ENCODE measurements around the gene C2. TPM values are rescaled to one million over a fixed set of nuclear protein-coding genes. Genes with fewer than 3 reads are reported as not detected.
"Not testable (repeated sequence)": the region's sequence is repeated elsewhere in the genome, so short reads cannot be mapped to it uniquely, and the experiment has no call there.

Gene C2
- polyA plus RNA-seq, 1 of the 3 experiments (the other 2 are of a cell fraction) = 0.43 TPM

DNA sequence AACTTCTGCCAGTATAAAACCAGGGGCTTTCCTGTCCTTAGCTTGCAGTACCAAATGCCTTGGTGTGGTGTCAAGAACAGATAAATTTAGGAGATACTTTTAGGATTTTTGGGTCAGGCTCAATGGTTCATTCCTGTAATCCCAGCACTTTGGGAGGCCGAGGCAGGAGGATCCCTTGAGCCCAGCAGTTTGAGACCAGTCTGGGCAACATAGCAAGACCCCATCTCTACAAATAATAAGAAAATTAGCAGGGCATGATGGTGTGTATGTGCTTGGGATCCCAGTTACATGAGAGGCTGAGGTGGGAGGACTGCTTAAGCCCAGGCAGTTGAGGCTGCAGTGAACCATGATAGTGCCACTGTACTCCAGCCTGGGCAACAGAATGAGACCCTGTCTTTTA is 22.5 kb upstream of the C2 start:
- no peaks in the 10 kb centered on the region for H3K9me3 ChIP-seq
- no peak overlapping the region for H3K4me3 ChIP-seq (ENCODE audit: low read depth in 2 of 2, low read length in 1 of 2)
- peaks cover 17% of the 10 kb centered on the region for H3F3A ChIP-seq (replicated peaks; ENCODE audit: insufficient read depth)
- H3K4me2 ChIP-seq = no peak overlapping the region
- peaks cover under 1 to 18% of the 10 kb centered on the region in 2 experiments; a peak in 1 of 4 replicates for H3K4me1 ChIP-seq (ENCODE audit: control insufficient read depth in 1 of 2, insufficient read depth in 2 of 2, low read depth in 1 of 2, low read length in 1 of 2)
- H3K9ac ChIP-seq = no peak overlapping the region
- DNase-seq = no peak
- 91% methylated on average over 1 of the region's 1 CpG for WGBS (ENCODE audit: low lambda C conversion rate)
- H3K27ac ChIP-seq (ENCODE audit: low read depth in 2 of 2, low read length in 1 of 2) = no peak overlapping the region
- ChIA-PET CTCF (interaction anchor here (3.1 kb wide), 1 partner anchor 48 kb away, joined by 9 read pairs; no protein-coding TSS in a partner anchor), POLR2A (no interaction called here)
- no peaks in the 10 kb centered on the region for H4K20me1 ChIP-seq (ENCODE audit: insufficient read depth)
- TF ChIP-seq USF1 (IDR thresholded peaks at IDR 0.05; ENCODE audit: borderline replicate concordance, low read depth) (no peak), GATA2 (CRISPR knock-in tag; IDR thresholded peaks at IDR 0.05) (no peak), ELF1 (IDR thresholded peaks at IDR 0.05) (no peak), NRF1 (IDR thresholded peaks at IDR 0.05; ENCODE audit: low read depth, low read length) (no peak)
- no peaks in the 10 kb centered on the region for H3K9me2 ChIP-seq
- H3K79me2 ChIP-seq (ENCODE audit: insufficient read depth) = peaks cover 3% of the 10 kb centered on the region; the same call in 1 of the 2 replicates
- H2AFZ ChIP-seq (ENCODE audit: low read depth) = no peak overlapping the region
- no peaks in the 10 kb centered on the region for H3K36me3 ChIP-seq (replicated peaks in 1 of 2; ENCODE audit: control insufficient read depth in 1 of 2, insufficient read depth in 2 of 2, low read length in 1 of 2)
- H3K27me3 ChIP-seq (ENCODE audit: insufficient read depth) = no peaks in the 10 kb centered on the region

- POLR2A ChIA-PET = no interaction called here
Measured at GRCh38 chr6:31906122-31906521, 21.4 kb upstream of the C2 start.

GRCh38 chr6:31906727-31907126 is 20.8 kb upstream of the C2 start:
- not testable (repeated sequence) for DNase-seq; H4K20me1 ChIP-seq (ENCODE audit: insufficient read depth); H3K27me3 ChIP-seq (ENCODE audit: insufficient read depth); H3K9me3 ChIP-seq; H2AFZ ChIP-seq (ENCODE audit: low read depth); H3K9me2 ChIP-seq; H3K27ac ChIP-seq (ENCODE audit: low read depth in 2 of 2, low read length in 1 of 2); H3K79me2 ChIP-seq (ENCODE audit: insufficient read depth); H3K36me3 ChIP-seq (replicated peaks in 1 of 2; ENCODE audit: control insufficient read depth in 1 of 2, insufficient read depth in 2 of 2, low read length in 1 of 2); H3K4me2 ChIP-seq; H3K4me1 ChIP-seq (ENCODE audit: control insufficient read depth in 1 of 2, insufficient read depth in 2 of 2, low read depth in 1 of 2, low read length in 1 of 2); H3K9ac ChIP-seq; H3K4me3 ChIP-seq (ENCODE audit: low read depth in 2 of 2, low read length in 1 of 2)
- 82% methylated on average over 8 of the region's 8 CpGs for WGBS (ENCODE audit: low lambda C conversion rate)
- peaks cover 30% of the 10 kb centered on the region for H3F3A ChIP-seq (replicated peaks; ENCODE audit: insufficient read depth)
- ChIA-PET CTCF (interaction anchor here (3.1 kb wide), 1 partner anchor 46 kb away, joined by 9 read pairs; no protein-coding TSS in a partner anchor), POLR2A (interaction anchor here (0.6 kb wide), 1 partner anchor 1636 kb away, joined by 3 read pairs; no protein-coding TSS in a partner anchor)

More at GRCh38 chr6:31906122-31906521, 21.4 kb upstream of the C2 start:
- Histone ChIP-seq H3K9ac (no peak overlapping the region), H3K36me3 (replicated peaks in 1 of 2; ENCODE audit: control insufficient read depth in 1 of 2, insufficient read depth in 2 of 2, low read length in 1 of 2) (no peaks in the 10 kb centered on the region), H3K4me2 (no peak overlapping the region), H3K27me3 (ENCODE audit: insufficient read depth) (no peaks in the 10 kb centered on the region), H3K4me3 (ENCODE audit: low read depth in 2 of 2, low read length in 1 of 2) (no peak overlapping the region), H3K9me3 (no peaks in the 10 kb centered on the region), H3F3A (replicated peaks; ENCODE audit: insufficient read depth) (peaks cover 28% of the 10 kb centered on the region), H4K20me1 (ENCODE audit: insufficient read depth) (no peaks in the 10 kb centered on the region), H3K27ac (ENCODE audit: low read depth in 2 of 2, low read length in 1 of 2) (no peak overlapping the region), H3K4me1 (ENCODE audit: control insufficient read depth in 1 of 2, insufficient read depth in 2 of 2, low read depth in 1 of 2, low read length in 1 of 2) (peaks cover 4 to 9% of the 10 kb centered on the region in 2 experiments; a peak in 1 of 4 replicates), H3K9me2 (no peaks in the 10 kb centered on the region), H3K79me2 (ENCODE audit: insufficient read depth) (peaks cover 2% of the 10 kb centered on the region; the same call in 1 of the 2 replicates), H2AFZ (ENCODE audit: low read depth) (no peak overlapping the region)
- no peak for DNase-seq
- CTCF ChIA-PET = interaction anchor here (0.9 to 3.1 kb wide), 2 partner anchors 10 to 46 kb away, joined by 3 to 9 read pairs; no protein-coding TSS in a partner anchor
- TF ChIP-seq USF1 (IDR thresholded peaks at IDR 0.05; ENCODE audit: borderline replicate concordance, low read depth) (no peak), JUND (IDR thresholded peaks at IDR 0.05) (no peak), ELF1 (IDR thresholded peaks at IDR 0.05) (no peak), GATA2 (CRISPR knock-in tag; IDR thresholded peaks at IDR 0.05) (no peak), FOSL2 (IDR thresholded peaks at IDR 0.05; ENCODE audit: borderline replicate concordance, low read depth) (no peak), ZBTB33 (IDR thresholded peaks at IDR 0.05; ENCODE audit: borderline replicate concordance, low read depth) (no peak), CHD2 (IDR thresholded peaks at IDR 0.05; ENCODE audit: low read length, partially characterized antibody) (no peak), FOXJ3 (CRISPR knock-in tag; IDR thresholded peaks at IDR 0.05) (no peak), MEF2A (IDR thresholded peaks at IDR 0.05; ENCODE audit: borderline replicate concordance, low read depth) (no peak)
- TF ChIP-seq, protein P1, sequence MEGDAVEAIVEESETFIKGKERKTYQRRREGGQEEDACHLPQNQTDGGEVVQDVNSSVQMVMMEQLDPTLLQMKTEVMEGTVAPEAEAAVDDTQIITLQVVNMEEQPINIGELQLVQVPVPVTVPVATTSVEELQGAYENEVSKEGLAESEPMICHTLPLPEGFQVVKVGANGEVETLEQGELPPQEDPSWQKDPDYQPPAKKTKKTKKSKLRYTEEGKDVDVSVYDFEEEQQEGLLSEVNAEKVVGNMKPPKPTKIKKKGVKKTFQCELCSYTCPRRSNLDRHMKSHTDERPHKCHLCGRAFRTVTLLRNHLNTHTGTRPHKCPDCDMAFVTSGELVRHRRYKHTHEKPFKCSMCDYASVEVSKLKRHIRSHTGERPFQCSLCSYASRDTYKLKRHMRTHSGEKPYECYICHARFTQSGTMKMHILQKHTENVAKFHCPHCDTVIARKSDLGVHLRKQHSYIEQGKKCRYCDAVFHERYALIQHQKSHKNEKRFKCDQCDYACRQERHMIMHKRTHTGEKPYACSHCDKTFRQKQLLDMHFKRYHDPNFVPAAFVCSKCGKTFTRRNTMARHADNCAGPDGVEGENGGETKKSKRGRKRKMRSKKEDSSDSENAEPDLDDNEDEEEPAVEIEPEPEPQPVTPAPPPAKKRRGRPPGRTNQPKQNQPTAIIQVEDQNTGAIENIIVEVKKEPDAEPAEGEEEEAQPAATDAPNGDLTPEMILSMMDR (IDR thresholded peaks at IDR 0.05) = no peak
- 64% methylated on average over 4 of the region's 4 CpGs for WGBS (ENCODE audit: low lambda C conversion rate)

All from SK-N-SH (cell line).